KOPT-K1 (cell line): ENCODE data around the gene SCYGR4.
"Not testable (repeated sequence)": the region's sequence is repeated elsewhere in the genome, so short reads cannot be mapped to it uniquely, and the experiment has no call there.

Experiments
- H3K27ac ChIP-seq: fragments of 200-600 bp; sonication (generic); 2 replicates; pipeline ENCODE4 v1.5.1; 2016; ENCODE audit warnings: antibody characterized with exemption, mild to moderate bottlenecking, low read depth, low read length; ENCODE audit not compliant: poor library complexity, severe bottlenecking
- H3K36me3 ChIP-seq: fragments of 200-600 bp; sonication (generic); 2 replicates; pipeline ENCODE4 v1.5.1; 2017; ENCODE audit warnings: antibody characterized with exemption, mild to moderate bottlenecking, low read length, moderate library complexity; ENCODE audit not compliant: insufficient read depth
- H3K9me3 ChIP-seq: fragments of 200-600 bp; sonication (generic); 2 replicates; pipeline ENCODE4 v1.5.1; 2017; ENCODE audit warnings: antibody characterized with exemption, low read length, mild to moderate bottlenecking; ENCODE audit not compliant: insufficient read depth, poor library complexity, severe bottlenecking

Gene SCYGR4

DNA sequence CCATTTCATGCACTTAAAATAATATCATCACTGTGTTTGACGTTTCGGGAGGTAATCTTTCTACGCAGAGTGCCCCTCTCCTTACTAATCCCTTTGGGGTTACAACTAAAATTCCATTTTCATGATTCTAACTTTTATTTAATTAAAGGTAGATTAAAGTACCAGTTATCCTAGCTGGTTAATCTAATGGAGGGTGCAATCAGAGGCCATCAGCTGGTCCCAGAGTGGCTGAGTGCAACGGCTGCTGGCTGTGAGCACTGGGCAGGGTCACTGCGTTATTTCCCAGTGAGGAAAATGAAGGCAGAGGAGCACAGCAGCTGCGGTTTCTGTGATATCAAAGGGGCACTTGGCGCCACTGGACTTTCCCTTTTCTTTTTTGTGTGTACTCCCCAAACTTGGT lies 12.1 kb downstream of the SCYGR4 start:
- Histone ChIP-seq H3K9me3 (no peaks in the 10 kb centered on the region), H3K27ac (no peak overlapping the region), H3K36me3 (no peaks in the 10 kb centered on the region)

DNA sequence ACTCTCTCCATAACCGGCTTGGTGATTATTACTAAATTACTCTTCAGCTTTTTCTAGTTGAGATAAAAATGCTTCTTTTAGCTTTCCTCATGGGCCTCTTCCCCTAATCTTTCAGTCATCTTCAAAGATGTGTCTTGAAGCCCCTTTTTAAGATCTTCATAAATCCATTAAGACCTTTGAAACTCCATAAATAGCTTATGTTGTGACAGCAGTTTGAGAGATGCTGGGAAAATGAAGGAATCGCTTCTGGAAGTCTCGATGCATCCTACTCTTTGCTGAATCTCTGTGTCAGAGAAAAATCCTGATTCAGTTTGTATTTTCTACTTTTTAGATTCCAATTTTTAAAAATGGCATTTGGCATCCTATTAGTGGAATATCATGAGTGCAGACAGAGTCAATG lies 13.0 kb downstream of the SCYGR4 start:
- Histone ChIP-seq H3K9me3 (no peaks in the 10 kb centered on the region), H3K27ac (no peak overlapping the region), H3K36me3 (no peaks in the 10 kb centered on the region)

DNA sequence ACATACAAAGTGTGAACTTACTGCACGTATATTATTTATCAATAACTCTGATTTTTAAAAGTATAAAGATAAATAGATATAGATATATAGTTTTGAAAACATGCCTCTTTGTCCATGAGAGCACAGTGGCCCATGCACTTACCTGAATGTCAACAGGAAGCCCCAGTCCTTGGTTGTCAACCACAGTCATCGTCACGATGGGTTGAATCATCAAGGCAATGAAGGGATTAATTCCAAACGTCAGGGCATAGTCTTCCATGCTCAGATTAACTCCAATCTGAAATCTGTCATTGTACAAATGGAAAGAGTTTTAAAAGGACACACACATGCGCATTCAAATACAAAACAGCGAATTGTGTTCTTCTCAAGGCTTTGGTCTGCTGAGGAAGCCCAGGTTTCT lies 15.5 kb downstream of the SCYGR4 start:
- no peaks in the 10 kb centered on the region for H3K36me3 ChIP-seq
- H3K27ac ChIP-seq, result no peak overlapping the region
- H3K9me3 ChIP-seq, result no peaks in the 10 kb centered on the region

DNA sequence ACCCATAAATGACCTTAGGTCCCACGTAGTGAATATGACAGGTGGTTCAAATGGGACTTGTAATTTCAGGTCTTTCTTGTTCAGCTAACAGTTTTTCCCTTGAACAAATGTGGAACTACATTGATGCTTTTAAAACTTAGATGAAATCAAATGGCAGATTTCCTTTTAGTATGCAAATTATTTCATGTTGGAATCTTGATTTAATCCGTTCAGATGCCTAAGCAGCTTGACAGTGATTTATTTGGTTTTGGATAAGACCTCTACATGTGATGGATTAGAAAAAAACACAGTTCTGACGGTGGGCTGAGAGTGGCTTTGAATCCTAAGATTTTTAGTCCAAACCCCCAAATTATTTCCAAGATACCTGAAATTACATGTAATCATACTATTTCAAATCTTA lies 16.9 kb downstream of the SCYGR4 start:
- no peaks in the 10 kb centered on the region for H3K9me3 ChIP-seq
- no peak overlapping the region for H3K27ac ChIP-seq

GRCh38 chr2:227642656-227643055 lies 25.4 kb downstream of the SCYGR4 start:
- no peaks in the 10 kb centered on the region for H3K9me3 ChIP-seq
- H3K36me3 ChIP-seq, result no peaks in the 10 kb centered on the region
- H3K27ac ChIP-seq, result no peak overlapping the region

More for the DNA sequence above, 16.9 kb downstream of the SCYGR4 start:
- H3K36me3 ChIP-seq, result no peaks in the 10 kb centered on the region

DNA sequence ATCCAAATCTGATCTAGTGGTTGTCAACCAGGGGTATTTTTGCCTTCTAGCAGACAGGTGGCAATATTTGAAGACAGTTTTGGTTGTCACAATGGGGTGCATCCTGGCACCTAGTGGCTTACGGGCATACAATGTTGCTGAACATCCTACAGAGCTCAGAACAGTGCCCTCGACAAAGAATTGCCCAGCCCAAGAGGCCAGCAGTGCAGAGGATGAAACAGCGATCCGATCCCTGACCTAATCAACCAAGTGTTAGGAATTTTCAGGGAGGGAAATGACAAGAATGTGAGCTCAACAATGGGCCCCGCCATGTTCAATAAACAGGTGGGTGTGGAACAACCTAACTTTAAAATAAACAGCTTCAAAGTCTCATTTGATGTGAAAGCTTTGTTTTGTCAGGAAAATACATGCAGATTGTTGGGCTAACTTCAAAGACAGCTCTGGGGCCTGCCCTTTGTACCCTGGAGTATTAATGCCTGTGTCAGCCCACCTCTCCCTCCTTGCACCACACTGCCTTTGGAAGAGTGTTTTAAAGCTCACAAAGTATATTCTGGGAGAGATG lies 26.8 kb downstream of the SCYGR4 start:
- H3K9me3 ChIP-seq, result no peaks in the 10 kb centered on the region
- no peaks in the 10 kb centered on the region for H3K36me3 ChIP-seq
- H3K27ac ChIP-seq, result no peak overlapping the region

DNA sequence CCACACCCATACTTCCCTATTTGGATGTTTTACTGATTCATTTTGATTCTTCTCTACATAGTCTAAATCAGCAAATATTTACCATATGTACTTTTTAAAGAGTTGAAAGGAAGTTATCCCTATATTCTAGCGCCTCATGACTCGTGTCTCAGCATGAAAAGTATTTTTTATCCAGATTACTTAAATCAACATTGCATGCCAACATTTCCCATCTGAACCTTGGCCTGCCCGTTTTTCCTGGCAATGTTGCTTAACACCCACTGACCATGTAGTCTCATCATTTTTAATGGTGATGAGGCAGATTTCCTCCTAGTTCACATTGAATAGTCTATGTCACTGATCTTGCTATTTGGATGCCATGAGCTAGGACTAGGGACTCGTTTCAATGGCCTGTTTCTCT lies 36.1 kb downstream of the SCYGR4 start:
- Histone ChIP-seq H3K27ac (no peak overlapping the region), H3K9me3 (no peaks in the 10 kb centered on the region), H3K36me3 (no peaks in the 10 kb centered on the region)

GRCh38 chr2:227654426-227654825 lies 37.1 kb downstream of the SCYGR4 start:
- Histone ChIP-seq H3K9me3 (no peaks in the 10 kb centered on the region), H3K27ac (no peak overlapping the region)

DNA sequence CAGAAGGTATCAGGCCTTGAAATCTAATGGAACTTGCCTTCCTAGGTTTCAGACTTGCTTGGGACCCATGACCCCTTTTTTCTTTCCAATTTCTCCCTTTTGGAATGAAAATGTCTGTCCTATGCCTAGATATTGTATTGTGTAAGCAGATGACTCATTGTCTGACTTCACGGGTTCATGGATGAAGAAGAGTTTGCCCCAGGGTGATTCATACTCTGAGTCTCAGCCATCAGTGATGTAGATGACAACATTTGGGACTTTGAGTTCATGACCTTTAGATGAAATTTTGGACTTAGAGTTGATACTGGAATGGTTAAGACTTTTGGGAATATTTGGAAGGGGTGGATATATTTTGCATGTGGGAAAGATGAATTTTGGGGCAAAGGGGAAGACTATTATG lies 38.2 kb downstream of the SCYGR4 start:
- H3K36me3 ChIP-seq, result no peaks in the 10 kb centered on the region
- no peaks in the 10 kb centered on the region for H3K9me3 ChIP-seq
- no peak overlapping the region for H3K27ac ChIP-seq

More at GRCh38 chr2:227654426-227654825, 37.1 kb downstream of the SCYGR4 start:
- H3K36me3 ChIP-seq, result no peaks in the 10 kb centered on the region

- no peaks in the 10 kb centered on the region for H3K36me3 ChIP-seq
- no peak overlapping the region for H3K27ac ChIP-seq
- no peaks in the 10 kb centered on the region for H3K9me3 ChIP-seq
Observed at GRCh38 chr2:227657199-227657845, 40.0 kb downstream of the SCYGR4 start.

DNA sequence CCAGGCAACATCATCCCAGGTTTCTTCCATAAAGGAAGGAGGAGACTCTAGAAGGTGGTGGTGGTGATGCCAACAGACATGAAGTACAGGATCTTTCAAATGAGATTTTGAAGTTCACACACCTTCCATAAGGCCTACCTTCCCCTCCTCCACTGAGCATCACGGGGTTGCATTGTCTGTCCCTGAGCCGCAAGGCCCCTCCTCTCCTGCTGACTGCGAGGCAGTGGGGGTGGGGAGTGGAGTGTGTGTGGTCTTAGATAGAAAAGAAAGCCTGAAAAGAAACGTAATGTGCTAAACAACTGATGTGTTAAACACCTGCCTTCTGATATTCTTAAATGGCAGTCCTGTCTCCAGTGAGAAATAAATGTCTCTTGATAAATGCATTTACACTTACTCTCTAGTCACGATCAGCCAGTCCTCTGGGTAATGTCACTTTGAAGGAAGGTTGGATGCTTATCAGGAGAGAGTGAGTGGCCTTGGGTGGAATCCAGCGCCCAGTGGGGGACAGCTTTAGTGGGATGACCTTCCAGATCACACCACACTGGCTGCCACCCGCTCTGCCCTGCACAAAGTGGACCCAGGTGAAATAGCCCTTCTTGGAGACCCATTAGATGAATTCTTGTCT lies 43.8 kb downstream of the SCYGR4 start:
- Histone ChIP-seq H3K27ac (no peak overlapping the region), H3K36me3 (no peaks in the 10 kb centered on the region), H3K9me3 (no peaks in the 10 kb centered on the region)

- Histone ChIP-seq H3K36me3 (no peaks in the 10 kb centered on the region), H3K9me3 (no peaks in the 10 kb centered on the region), H3K27ac (no peak overlapping the region)
Observed at GRCh38 chr2:227661827-227662226, 44.5 kb downstream of the SCYGR4 start.

- Histone ChIP-seq H3K27ac (no peak overlapping the region), H3K36me3 (no peaks in the 10 kb centered on the region), H3K9me3 (no peaks in the 10 kb centered on the region)
Observed at GRCh38 chr2:227665189-227665940, 48.1 kb downstream of the SCYGR4 start.

- not testable (repeated sequence) for H3K27ac ChIP-seq
Observed at GRCh38 chr2:227666631-227667170, 49.4 kb downstream of the SCYGR4 start, which contains the start of gene SCYGR5. Gene SCYGR5, plus strand, starts transcription at chr2:227666804. Its CDS starts 0 bp downstream, at chr2:227666804.

More at GRCh38 chr2:227666631-227667170, 49.4 kb downstream of the SCYGR4 start, which contains the start of gene SCYGR5:
- H3K9me3 ChIP-seq, H3K36me3 ChIP-seq: not testable (repeated sequence)
